NCI-H2196 (cell line): ENCODE results near the gene FOXI1.
"Not testable (repeated sequence)": the region's sequence is repeated elsewhere in the genome, so short reads cannot be mapped to it uniquely, and the experiment has no call there.

Experiments
- DNase-seq: peaks from one replicate; lab custom pipeline; 2025; ENCODE audit not compliant: unreplicated experiment; lab: John Stamatoyannopoulos, UW

The FOXI1 gene

GRCh38 chr5:170092455-170093101, 13.1 kb upstream of the FOXI1 start:
- DNase-seq = no peak

- not testable (repeated sequence) for DNase-seq
These were observed 11.4 kb upstream of the FOXI1 start for GRCh38 chr5:170094329-170094728.

DNA sequence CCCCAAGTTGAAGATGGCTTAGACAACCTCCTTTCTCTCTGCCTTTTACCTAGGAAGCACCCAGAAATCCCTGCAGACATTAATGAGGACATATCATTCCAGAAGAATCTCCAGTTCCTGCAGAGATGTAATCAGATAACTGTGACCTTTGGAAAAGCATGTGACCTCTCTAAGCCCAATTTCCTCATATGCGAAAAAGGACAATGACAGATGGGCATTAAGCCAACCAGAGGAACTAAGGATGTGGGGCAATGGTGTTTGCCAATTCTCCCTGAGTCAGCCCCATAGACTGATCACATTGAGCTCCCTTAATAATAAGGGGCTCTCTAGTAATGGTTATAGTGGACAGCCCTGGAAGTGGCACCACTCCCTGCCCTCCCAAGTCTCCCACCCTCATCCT, 10.1 kb upstream of the FOXI1 start:
- no peak for DNase-seq

GRCh38 chr5:170097934-170098333, 7.8 kb upstream of the FOXI1 start:
- no peak for DNase-seq

DNA sequence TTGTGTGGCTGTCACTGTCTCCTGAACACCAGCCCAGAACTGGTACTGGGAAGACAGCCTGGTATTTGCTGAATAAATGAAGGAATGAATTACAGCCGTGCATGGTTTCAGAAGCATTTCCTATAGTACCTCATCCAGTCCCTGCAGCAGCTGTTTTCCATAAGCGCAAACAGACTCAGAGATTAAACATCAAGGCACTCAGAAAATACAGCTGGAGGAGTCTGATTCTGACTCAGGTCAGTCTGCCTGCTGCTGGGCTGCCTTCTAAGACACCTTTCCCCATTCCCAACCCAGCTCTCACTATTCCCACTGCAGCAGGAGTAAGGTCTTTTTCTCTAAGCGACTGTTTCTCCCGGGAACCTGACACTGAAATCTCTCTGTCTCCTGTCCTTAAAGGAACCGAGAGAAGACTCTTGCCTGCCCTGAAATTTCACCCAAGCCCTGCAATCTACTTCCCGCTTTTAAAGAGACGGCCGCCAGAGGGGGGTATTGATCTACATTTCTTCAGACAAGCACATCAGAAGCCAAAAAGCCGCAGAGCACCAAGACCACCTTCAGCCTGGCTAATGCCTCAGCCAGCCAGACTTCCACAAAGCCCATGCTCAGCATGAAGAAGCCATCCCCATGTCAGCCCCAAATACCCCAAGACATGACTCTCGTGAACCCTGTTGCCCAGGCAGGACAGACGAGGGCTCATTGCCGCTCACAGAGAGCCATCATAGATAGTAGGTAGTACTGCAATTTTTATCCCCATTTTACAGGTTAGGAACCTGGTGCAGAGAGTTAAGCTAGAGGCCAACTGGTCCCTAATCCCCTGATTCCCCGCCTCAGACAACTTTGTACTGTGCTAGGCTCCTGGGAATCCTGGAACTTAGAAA, 5.4 kb upstream of the FOXI1 start:
- peak; percentile 55 for DNase-seq

DNA sequence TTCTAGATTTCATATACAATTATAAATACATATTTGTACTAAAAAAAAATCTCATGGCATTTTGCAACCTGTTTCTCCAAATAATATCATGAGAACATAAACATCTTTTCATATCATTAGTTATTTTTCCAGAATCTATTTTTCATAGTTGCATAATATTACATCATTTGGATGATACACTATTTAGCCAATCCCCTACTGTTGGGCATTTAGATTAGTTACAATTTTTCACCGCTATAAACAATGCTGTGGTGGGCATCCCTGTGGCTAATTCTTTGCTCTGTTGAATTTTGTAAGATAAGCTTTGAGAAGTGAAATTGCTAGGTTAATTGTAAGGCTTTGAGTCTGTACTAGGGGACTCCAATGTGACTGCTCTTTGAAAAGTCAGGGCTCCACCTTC, 2.2 kb upstream of the FOXI1 start:
- DNase-seq = no peak

DNA sequence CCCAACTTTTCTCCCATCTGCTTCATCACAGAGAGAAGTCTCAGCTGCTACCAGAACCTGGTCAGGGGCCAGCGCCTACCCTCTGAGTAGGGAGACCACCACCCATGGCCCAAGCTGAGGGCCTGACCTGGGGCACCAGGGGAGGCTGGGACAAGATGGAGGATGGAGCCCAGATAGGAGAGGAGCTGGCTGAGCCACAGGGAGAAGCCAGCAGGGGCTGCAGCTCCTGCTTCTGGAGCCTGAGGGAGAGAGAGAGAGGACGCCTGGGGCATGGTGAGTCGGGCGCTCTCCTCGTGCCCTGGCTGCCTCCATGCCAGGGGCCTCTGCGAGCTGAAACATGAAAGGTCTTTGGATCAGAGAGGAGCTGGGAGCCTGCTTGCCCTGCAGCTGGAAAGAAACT, 1.4 kb upstream of the FOXI1 start:
- no peak for DNase-seq

GRCh38 chr5:170104710-170105109, 987 bp upstream of the FOXI1 start:
- DNase-seq = no peak

DNA sequence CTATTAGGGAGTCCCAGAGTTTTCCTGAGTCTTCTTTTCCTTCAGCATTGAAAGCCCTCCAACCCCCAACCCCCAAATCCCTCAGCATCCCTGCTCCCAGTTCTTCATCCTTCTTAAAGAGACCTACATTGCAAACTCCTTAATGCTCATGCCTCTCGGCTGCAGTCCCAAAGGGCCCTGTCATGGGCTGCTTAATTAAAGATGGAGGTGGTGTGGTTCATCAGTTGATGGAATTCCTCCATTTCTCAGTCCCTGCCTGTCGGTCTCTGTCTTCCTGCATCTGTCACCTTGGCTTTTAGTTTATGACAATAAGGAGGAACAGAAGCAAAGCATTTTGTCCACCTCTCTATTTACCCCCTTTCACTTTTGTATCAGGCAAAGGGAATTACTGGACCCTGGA, 2.0 kb downstream of the FOXI1 start:
- no peak for DNase-seq

DNA sequence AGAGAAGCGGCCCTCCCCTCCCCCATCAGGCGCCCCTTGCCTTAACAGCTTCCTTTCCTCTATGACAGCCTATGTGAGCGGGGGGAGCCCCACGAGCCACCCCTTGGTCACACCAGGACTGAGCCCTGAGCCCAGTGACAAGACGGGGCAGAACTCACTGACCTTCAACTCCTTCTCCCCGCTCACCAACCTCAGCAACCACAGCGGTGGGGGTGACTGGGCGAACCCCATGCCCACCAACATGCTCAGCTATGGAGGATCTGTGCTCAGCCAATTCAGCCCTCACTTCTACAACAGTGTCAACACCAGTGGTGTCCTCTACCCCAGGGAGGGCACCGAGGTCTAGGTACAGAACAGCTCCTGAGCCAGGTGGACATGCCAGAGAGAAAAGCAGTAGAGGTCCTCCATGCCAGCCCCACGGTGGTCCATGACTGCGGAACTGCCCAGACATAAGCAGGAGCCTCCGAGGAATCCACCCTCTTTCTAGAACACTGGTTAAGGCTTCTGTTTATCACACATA, 2.6 kb downstream of the FOXI1 start:
- DNase-seq = no peak

DNA sequence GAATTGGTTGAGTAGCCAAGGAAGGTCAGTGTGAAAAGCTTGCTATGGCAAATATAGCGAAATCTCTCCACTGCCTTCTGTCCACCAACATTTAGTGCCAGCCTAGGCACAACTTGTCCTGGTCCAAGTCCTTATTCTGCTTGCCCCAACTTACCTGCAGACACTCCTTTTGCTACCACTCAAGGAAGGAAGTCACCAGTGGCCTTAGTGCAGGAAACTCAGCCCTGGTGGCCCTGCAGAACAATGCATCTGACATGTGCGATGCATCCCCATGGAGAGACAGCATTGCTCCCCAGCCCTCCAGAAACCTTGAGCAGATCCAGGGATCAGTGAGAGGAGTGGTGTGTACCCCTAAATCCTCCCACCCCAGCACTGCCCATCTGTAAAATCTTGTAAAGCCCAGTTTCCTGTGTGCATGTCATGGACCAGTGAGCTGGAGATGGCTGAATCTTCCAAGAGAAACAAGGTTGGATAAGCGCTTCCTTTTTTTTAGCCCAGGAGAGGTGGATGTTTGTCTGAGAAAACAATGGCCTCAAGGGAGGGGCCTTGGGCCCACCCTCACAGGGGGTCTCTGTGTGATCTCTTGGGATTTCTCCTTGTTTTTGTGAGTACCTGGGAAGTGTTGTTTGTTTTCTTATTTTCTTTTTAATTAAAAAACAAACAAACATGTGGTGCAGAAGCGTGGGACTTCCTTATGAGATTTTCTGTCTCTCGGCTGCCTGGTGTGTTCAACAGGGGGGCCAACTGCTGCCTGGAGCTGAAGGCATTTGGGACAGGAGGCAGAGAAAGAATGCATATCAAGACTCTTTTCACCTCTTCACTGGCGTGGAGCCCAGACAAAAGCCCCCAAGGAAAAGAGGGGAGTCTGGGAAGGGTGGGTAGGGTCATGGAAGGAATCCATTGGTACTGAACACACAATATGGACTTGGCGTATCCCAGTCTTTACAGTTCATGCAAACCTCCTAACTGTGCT, 3.6 kb downstream of the FOXI1 start:
- DNase-seq = no peak

DNA sequence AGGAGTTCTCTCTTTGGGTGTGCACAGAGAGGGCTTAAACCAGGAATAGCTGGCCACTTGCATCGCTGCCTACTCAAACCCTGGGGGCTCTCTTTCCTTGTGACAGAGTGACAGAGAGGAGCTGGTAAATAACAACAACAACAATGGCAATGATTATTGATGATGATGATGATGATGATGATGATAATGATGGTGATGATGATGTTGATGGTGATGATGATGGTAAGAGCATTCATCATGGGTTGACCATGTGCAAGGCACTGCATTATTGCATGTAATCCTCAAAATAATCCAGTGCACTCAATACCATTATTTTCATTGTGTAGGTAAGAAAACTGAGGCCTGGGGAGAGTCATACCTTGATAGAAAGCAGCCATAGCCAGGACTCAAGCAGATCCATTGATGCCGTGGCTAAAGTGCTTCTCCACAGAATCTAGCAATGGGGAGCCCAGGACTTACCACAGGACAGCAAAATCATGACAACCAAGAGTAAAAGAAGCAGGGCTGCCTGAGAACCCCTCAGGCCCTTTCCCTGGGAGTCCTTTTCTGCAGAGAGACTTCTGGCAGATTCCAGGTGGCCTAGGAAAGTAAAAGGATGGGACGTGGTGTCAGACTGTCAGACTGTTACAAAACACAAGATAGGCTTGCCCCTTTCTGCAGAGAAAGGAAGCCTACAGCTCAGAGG, 4.8 kb downstream of the FOXI1 start:
- DNase-seq = no peak

- no peak for DNase-seq
These were observed 5.5 kb downstream of the FOXI1 start for GRCh38 chr5:170111088-170111785.

GRCh38 chr5:170112876-170113521, 7.3 kb downstream of the FOXI1 start:
- DNase-seq = no peak

DNA sequence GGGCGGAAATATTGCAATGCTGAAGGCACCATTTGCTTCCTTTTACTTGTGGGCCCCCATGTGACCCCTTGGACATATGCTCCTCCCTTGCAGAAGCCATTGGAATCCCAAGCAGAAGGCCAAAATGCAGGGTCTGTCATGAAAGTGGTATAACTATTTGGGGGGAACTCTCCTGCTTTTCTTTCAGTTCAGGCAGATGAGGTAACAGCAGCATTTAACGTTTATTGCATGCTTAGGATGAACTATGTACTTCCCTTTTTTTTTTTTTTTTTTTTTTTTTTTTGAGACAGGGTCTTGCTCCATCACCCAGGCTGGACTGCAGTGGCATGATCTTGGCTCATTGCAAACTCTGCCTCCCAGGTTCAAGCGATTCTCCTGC, 7.8 kb downstream of the FOXI1 start:
- DNase-seq = no peak

GRCh38 chr5:170114271-170114670, 8.6 kb downstream of the FOXI1 start:
- DNase-seq = no peak

- DNase-seq = no peak
These were observed 10.2 kb downstream of the FOXI1 start for GRCh38 chr5:170115925-170116324.

DNA sequence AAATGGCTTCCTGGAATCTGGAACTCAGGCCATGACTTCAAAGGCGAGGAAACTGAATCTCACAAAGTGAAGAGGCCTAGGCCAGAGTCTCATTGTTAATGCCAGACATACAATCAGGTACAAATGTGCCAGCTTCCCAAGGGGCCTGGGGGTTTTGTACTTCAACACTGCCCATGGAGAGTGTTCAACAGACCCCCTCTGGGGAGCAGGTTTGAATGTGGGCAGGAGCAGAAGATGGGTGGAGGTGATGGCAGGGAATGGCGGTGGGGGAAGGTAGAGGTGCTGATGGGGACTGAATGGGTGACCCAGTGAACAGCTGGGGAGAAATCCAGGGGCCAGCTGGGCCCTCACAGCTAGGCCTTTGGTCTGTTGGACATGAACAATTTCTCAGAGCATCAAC, 12.0 kb downstream of the FOXI1 start:
- no peak for DNase-seq

GRCh38 chr5:170120576-170120975, 14.9 kb downstream of the FOXI1 start:
- no peak for DNase-seq

DNA sequence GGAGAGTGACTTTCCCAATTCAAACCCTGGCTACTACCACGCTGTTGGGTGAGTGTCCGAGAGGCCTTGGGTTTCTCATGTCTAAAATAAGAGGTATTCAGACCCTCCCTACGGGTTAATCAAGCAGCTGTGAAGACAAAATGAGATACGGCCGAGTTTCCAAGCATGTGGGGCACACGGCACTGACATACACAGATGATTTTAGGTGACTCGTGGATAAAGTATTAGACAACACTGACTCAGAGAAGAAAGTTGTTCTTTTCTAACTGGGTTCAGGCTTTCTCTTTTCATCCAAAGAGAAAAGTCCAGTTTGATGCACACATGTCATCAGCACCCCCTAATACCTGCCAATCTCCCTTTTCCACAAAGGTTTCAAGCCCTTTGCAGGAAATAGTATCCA, 15.6 kb downstream of the FOXI1 start:
- DNase-seq = no peak
